ENCODE data around the gene MMP15. TPM values are rescaled to one million over a fixed set of nuclear protein-coding genes. Genes with fewer than 3 reads are reported as not detected.
"Not testable (repeated sequence)": the region's sequence is repeated elsewhere in the genome, so short reads cannot be mapped to it uniquely, and the experiment has no call there.

Gene MMP15
- total RNA-seq, 1 donor from 2014 or later, result 15.1 TPM

GRCh38 chr16:58057121-58057520, 31.6 kb downstream of the MMP15 start:
- Histone ChIP-seq H3K36me3 (ENCODE audit: control insufficient read depth in 3 of 3, insufficient read depth in 3 of 3, low read length in 3 of 3) (no peaks in the 10 kb centered on the region), H3K27me3 (ENCODE audit: control insufficient read depth in 3 of 3, insufficient read depth in 3 of 3, low read length in 3 of 3) (peaks cover 0 to 3% (median 2%) of the 10 kb centered on the region in 3 donors), H3K9ac (ENCODE audit: low read depth in 1 of 3, low read length in 3 of 3) (no peak overlapping the region), H3K4me1 (ENCODE audit: control insufficient read depth in 3 of 3, insufficient read depth in 3 of 3, low read length in 3 of 3) (no peaks in the 10 kb centered on the region), H3K27ac (ENCODE audit: low read depth, low read length) (no peak overlapping the region), H3K4me3 (ENCODE audit: low read length in 3 of 3) (no peak overlapping the region), H3K9me3 (ENCODE audit: control insufficient read depth in 3 of 3, low read length in 3 of 3) (no peaks in the 10 kb centered on the region)

- Histone ChIP-seq H3K36me3 (ENCODE audit: control insufficient read depth in 3 of 3, insufficient read depth in 3 of 3, low read length in 3 of 3) (no peaks in the 10 kb centered on the region), H3K9me3 (ENCODE audit: control insufficient read depth in 3 of 3, low read length in 3 of 3) (no peaks in the 10 kb centered on the region), H3K9ac (ENCODE audit: low read depth in 1 of 3, low read length in 3 of 3) (no peak overlapping the region), H3K4me3 (ENCODE audit: low read length in 3 of 3) (no peak overlapping the region), H3K27me3 (ENCODE audit: control insufficient read depth in 3 of 3, insufficient read depth in 3 of 3, low read length in 3 of 3) (peaks cover 0 to 3% (median 2%) of the 10 kb centered on the region in 3 donors), H3K27ac (ENCODE audit: low read depth, low read length) (no peak overlapping the region), H3K4me1 (ENCODE audit: control insufficient read depth in 3 of 3, insufficient read depth in 3 of 3, low read length in 3 of 3) (no peaks in the 10 kb centered on the region)
These were observed 32.2 kb downstream of the MMP15 start for GRCh38 chr16:58057784-58058183.

- Histone ChIP-seq H3K9me3 (ENCODE audit: control insufficient read depth in 3 of 3, low read length in 3 of 3) (no peaks in the 10 kb centered on the region), H3K9ac (ENCODE audit: low read depth in 1 of 3, low read length in 3 of 3) (no peak overlapping the region), H3K4me3 (ENCODE audit: low read length in 3 of 3) (no peak overlapping the region), H3K36me3 (ENCODE audit: control insufficient read depth in 3 of 3, insufficient read depth in 3 of 3, low read length in 3 of 3) (no peaks in the 10 kb centered on the region), H3K27ac (ENCODE audit: low read depth, low read length) (no peak overlapping the region), H3K27me3 (ENCODE audit: control insufficient read depth in 3 of 3, insufficient read depth in 3 of 3, low read length in 3 of 3) (no peaks in the 10 kb centered on the region), H3K4me1 (ENCODE audit: control insufficient read depth in 3 of 3, insufficient read depth in 3 of 3, low read length in 3 of 3) (peaks cover 0 to 4% (median 4%) of the 10 kb centered on the region in 3 donors)
These were observed 37.3 kb downstream of the MMP15 start for GRCh38 chr16:58062821-58063220.

GRCh38 chr16:58063377-58064076, 38.0 kb downstream of the MMP15 start:
- no peak overlapping the region for H3K9ac ChIP-seq (ENCODE audit: low read depth in 1 of 3, low read length in 3 of 3)
- peaks cover 0 to 4% (median 4%) of the 10 kb centered on the region in 3 donors for H3K4me1 ChIP-seq (ENCODE audit: control insufficient read depth in 3 of 3, insufficient read depth in 3 of 3, low read length in 3 of 3)
- no peaks in the 10 kb centered on the region for H3K9me3 ChIP-seq (ENCODE audit: control insufficient read depth in 3 of 3, low read length in 3 of 3)
- H3K27ac ChIP-seq (ENCODE audit: low read depth, low read length), result no peak overlapping the region
- no peak overlapping the region for H3K4me3 ChIP-seq (ENCODE audit: low read length in 3 of 3)
- H3K27me3 ChIP-seq (ENCODE audit: control insufficient read depth in 3 of 3, insufficient read depth in 3 of 3, low read length in 3 of 3), result no peaks in the 10 kb centered on the region
- H3K36me3 ChIP-seq (ENCODE audit: control insufficient read depth in 3 of 3, insufficient read depth in 3 of 3, low read length in 3 of 3), result no peaks in the 10 kb centered on the region

GRCh38 chr16:58070585-58070984, 45.0 kb downstream of the MMP15 start:
- Histone ChIP-seq H3K9me3 (ENCODE audit: control insufficient read depth in 3 of 3, low read length in 3 of 3) (peaks cover 0 to 2% (median 0%) of the 10 kb centered on the region in 3 donors), H3K27ac (ENCODE audit: low read depth, low read length) (no peak overlapping the region), H3K27me3 (ENCODE audit: control insufficient read depth in 3 of 3, insufficient read depth in 3 of 3, low read length in 3 of 3) (no peaks in the 10 kb centered on the region), H3K4me1 (ENCODE audit: control insufficient read depth in 3 of 3, insufficient read depth in 3 of 3, low read length in 3 of 3) (no peaks in the 10 kb centered on the region), H3K9ac (ENCODE audit: low read depth in 1 of 3, low read length in 3 of 3) (no peak overlapping the region), H3K36me3 (ENCODE audit: control insufficient read depth in 3 of 3, insufficient read depth in 3 of 3, low read length in 3 of 3) (no peaks in the 10 kb centered on the region), H3K4me3 (ENCODE audit: low read length in 3 of 3) (no peak overlapping the region)

GRCh38 chr16:58072134-58072533, 46.6 kb downstream of the MMP15 start:
- peaks cover 0 to 10% (median 3%) of the 10 kb centered on the region in 3 donors for H3K9me3 ChIP-seq (ENCODE audit: control insufficient read depth in 3 of 3, low read length in 3 of 3)
- H3K27me3 ChIP-seq (ENCODE audit: control insufficient read depth in 3 of 3, insufficient read depth in 3 of 3, low read length in 3 of 3); H3K27ac ChIP-seq (ENCODE audit: low read depth, low read length); H3K4me3 ChIP-seq (ENCODE audit: low read length in 3 of 3); H3K36me3 ChIP-seq (ENCODE audit: control insufficient read depth in 3 of 3, insufficient read depth in 3 of 3, low read length in 3 of 3); H3K4me1 ChIP-seq (ENCODE audit: control insufficient read depth in 3 of 3, insufficient read depth in 3 of 3, low read length in 3 of 3); H3K9ac ChIP-seq (ENCODE audit: low read depth in 1 of 3, low read length in 3 of 3): not testable (repeated sequence)

GRCh38 chr16:58073086-58073485, 47.5 kb downstream of the MMP15 start:
- H3K36me3 ChIP-seq (ENCODE audit: control insufficient read depth in 3 of 3, insufficient read depth in 3 of 3, low read length in 3 of 3); H3K27ac ChIP-seq (ENCODE audit: low read depth, low read length): not testable (repeated sequence)

GRCh38 chr16:58074657-58075056, 49.1 kb downstream of the MMP15 start:
- Histone ChIP-seq H3K4me3 (ENCODE audit: low read length in 3 of 3) (no peak overlapping the region), H3K9ac (ENCODE audit: low read depth in 1 of 3, low read length in 3 of 3) (no peak overlapping the region), H3K9me3 (ENCODE audit: control insufficient read depth in 3 of 3, low read length in 3 of 3) (peaks cover 0 to 10% (median 3%) of the 10 kb centered on the region in 3 donors), H3K36me3 (ENCODE audit: control insufficient read depth in 3 of 3, insufficient read depth in 3 of 3, low read length in 3 of 3) (no peaks in the 10 kb centered on the region), H3K27me3 (ENCODE audit: control insufficient read depth in 3 of 3, insufficient read depth in 3 of 3, low read length in 3 of 3) (peaks cover 0 to 2% (median 0%) of the 10 kb centered on the region in 3 donors), H3K4me1 (ENCODE audit: control insufficient read depth in 3 of 3, insufficient read depth in 3 of 3, low read length in 3 of 3) (no peaks in the 10 kb centered on the region), H3K27ac (ENCODE audit: low read depth, low read length) (no peak overlapping the region)

More at GRCh38 chr16:58073086-58073485, 47.5 kb downstream of the MMP15 start:
- H3K9me3 ChIP-seq (ENCODE audit: control insufficient read depth in 3 of 3, low read length in 3 of 3), result peaks cover 0 to 10% (median 3%) of the 10 kb centered on the region in 3 donors
- H3K9ac ChIP-seq (ENCODE audit: low read depth in 1 of 3, low read length in 3 of 3); H3K4me1 ChIP-seq (ENCODE audit: control insufficient read depth in 3 of 3, insufficient read depth in 3 of 3, low read length in 3 of 3); H3K27me3 ChIP-seq (ENCODE audit: control insufficient read depth in 3 of 3, insufficient read depth in 3 of 3, low read length in 3 of 3); H3K4me3 ChIP-seq (ENCODE audit: low read length in 3 of 3): not testable (repeated sequence)

GRCh38 chr16:58076514-58076913, 51.0 kb downstream of the MMP15 start:
- peaks cover 0 to 10% (median 3%) of the 10 kb centered on the region in 3 donors for H3K9me3 ChIP-seq (ENCODE audit: control insufficient read depth in 3 of 3, low read length in 3 of 3)
- H3K4me3 ChIP-seq (ENCODE audit: low read length in 3 of 3), result no peak overlapping the region
- H3K36me3 ChIP-seq (ENCODE audit: control insufficient read depth in 3 of 3, insufficient read depth in 3 of 3, low read length in 3 of 3), result no peaks in the 10 kb centered on the region
- peaks cover 0 to 2% (median 0%) of the 10 kb centered on the region in 3 donors for H3K27me3 ChIP-seq (ENCODE audit: control insufficient read depth in 3 of 3, insufficient read depth in 3 of 3, low read length in 3 of 3)
- H3K4me1 ChIP-seq (ENCODE audit: control insufficient read depth in 3 of 3, insufficient read depth in 3 of 3, low read length in 3 of 3), result peaks cover 0 to 4% (median 3%) of the 10 kb centered on the region in 3 donors
- no peak overlapping the region for H3K27ac ChIP-seq (ENCODE audit: low read depth, low read length)
- no peak overlapping the region for H3K9ac ChIP-seq (ENCODE audit: low read depth in 1 of 3, low read length in 3 of 3)

GRCh38 chr16:58077796-58078195, 52.2 kb downstream of the MMP15 start:
- H3K27me3 ChIP-seq (ENCODE audit: control insufficient read depth in 3 of 3, insufficient read depth in 3 of 3, low read length in 3 of 3), result peaks cover 0 to 2% (median 0%) of the 10 kb centered on the region in 3 donors
- no peaks in the 10 kb centered on the region for H3K36me3 ChIP-seq (ENCODE audit: control insufficient read depth in 3 of 3, insufficient read depth in 3 of 3, low read length in 3 of 3)
- no peak overlapping the region for H3K9ac ChIP-seq (ENCODE audit: low read depth in 1 of 3, low read length in 3 of 3)
- peaks cover 0 to 6% (median 6%) of the 10 kb centered on the region in 3 donors for H3K4me1 ChIP-seq (ENCODE audit: control insufficient read depth in 3 of 3, insufficient read depth in 3 of 3, low read length in 3 of 3)
- H3K4me3 ChIP-seq (ENCODE audit: low read length in 3 of 3), result no peak overlapping the region
- H3K27ac ChIP-seq (ENCODE audit: low read depth, low read length), result no peak overlapping the region
- H3K9me3 ChIP-seq (ENCODE audit: control insufficient read depth in 3 of 3, low read length in 3 of 3), result peaks cover 0 to 10% (median 3%) of the 10 kb centered on the region in 3 donors
